Heart left ventricle (tissue), 13 donors: ENCODE results near the gene SLC44A1.

Source experiments
- POLR2A ChIP-seq, 2 donors: fragments of 450-650 bp; IDR thresholded peaks; one replicate each; pipeline ENCODE4 v1.6.1; 2017; ENCODE audit warnings: antibody characterized with exemption in 2 of 2, mild to moderate bottlenecking in 2 of 2, moderate library complexity in 2 of 2
- TF ChIP-seq, protein P1 (sequence below), 12 donors: fragments of 200-600 bp; sonication (generic) in 4 of 12; IDR thresholded peaks; one replicate each; pipeline versions ENCODE4 v1.5.0 to v1.8.0; 2018 to 2022; ENCODE audit warnings: antibody characterized with exemption in 12 of 12, mild to moderate bottlenecking in 5 of 12
- donor health status: ischemic (EF 13 %, LVEDD 7.1; RV severe dilation, severe dysfunction).
- donor health status: DM: no; HTN: yes; CAD: no.
- donor health status: DM: no; HTN: no; CAD: no.
- donor health status: ischemic (EF 25% LVEDD 6.9; RV normal size, moderate dysfunction).
- donor health status: ischemic (EF 25% LVEDD 5.7; RV mildly dilated, moderate dysfunction).
- donor health status: ischemic (EF 35%, LVEDD 5.7; RV mildly dilated, moderate dysfunction).
- donor health status: nonischemic (EF 11% LVEDD 7.7; RV severe dilation, severe dysfunction).
- donor health status: DM: yes; HTN: yes; CAD: no.
- donor health status: PGD.
- donor health status: ischemic (EF 29% LVEDD 5.4; RV normal size, mild dysfunction).
- donor health status: nonischemic (EF 23%, LVEDD 6.1; RV moderate dilation, normal function).

DNA sequence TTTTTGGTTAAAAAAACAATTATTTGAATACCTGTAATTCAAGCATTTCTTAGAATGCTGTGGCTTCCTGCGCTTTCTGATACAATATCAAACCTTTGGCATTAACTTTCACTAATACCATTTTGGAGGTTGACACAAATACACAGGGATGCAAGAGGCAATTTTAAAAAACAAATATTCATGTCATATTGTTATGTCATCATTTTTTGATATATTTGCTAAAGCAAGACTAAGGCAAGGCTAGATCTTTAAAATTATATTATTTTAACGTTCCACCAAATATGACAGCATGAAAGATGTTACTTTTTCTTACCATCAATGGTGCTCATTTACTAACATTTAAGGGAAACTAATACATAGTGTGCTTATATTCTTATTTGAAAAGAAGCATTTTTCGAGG is 110.0 kb downstream of the SLC44A1 start:
- TF ChIP-seq POLR2A (IDR thresholded peaks at IDR 0.05) = no peak
- TF ChIP-seq, protein P1, sequence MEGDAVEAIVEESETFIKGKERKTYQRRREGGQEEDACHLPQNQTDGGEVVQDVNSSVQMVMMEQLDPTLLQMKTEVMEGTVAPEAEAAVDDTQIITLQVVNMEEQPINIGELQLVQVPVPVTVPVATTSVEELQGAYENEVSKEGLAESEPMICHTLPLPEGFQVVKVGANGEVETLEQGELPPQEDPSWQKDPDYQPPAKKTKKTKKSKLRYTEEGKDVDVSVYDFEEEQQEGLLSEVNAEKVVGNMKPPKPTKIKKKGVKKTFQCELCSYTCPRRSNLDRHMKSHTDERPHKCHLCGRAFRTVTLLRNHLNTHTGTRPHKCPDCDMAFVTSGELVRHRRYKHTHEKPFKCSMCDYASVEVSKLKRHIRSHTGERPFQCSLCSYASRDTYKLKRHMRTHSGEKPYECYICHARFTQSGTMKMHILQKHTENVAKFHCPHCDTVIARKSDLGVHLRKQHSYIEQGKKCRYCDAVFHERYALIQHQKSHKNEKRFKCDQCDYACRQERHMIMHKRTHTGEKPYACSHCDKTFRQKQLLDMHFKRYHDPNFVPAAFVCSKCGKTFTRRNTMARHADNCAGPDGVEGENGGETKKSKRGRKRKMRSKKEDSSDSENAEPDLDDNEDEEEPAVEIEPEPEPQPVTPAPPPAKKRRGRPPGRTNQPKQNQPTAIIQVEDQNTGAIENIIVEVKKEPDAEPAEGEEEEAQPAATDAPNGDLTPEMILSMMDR (IDR thresholded peaks at IDR 0.05) = no peak
